GM18511 (cell line): Measurements from ENCODE around the gene SGSM2.
"Not testable (repeated sequence)": the region's sequence is repeated elsewhere in the genome, so short reads cannot be mapped to it uniquely, and the experiment has no call there.

ENCODE experiments used
- ATAC-seq: cut with Tn5 transposase; IDR thresholded peaks from one replicate; pipeline ENCODE4 v1.9.1; 2021; ENCODE audit warnings: mild to moderate bottlenecking, moderate library complexity; ENCODE audit not compliant: unreplicated experiment

SGSM2 gene

GRCh38 chr17:2336852-2337543, at the start of gene SGSM2:
SGSM2 (plus strand) TSS chr17:2337501; CDS start chr17:2337689, 188 bp downstream.
- peak; percentile 56 for ATAC-seq

GRCh38 chr17:2289878-2290478, 47.3 kb upstream of the SGSM2 start:
- no peak for ATAC-seq

- no peak for ATAC-seq
Observed at GRCh38 chr17:2292100-2292499, 45.2 kb upstream of the SGSM2 start.

- ATAC-seq, result no peak
Observed at GRCh38 chr17:2295575-2295974, 41.7 kb upstream of the SGSM2 start.

- no peak for ATAC-seq
Observed at GRCh38 chr17:2297023-2297422, 40.3 kb upstream of the SGSM2 start.

GRCh38 chr17:2299136-2299535, 38.2 kb upstream of the SGSM2 start:
- ATAC-seq, result no peak

GRCh38 chr17:2299756-2300155, 37.5 kb upstream of the SGSM2 start:
- ATAC-seq, result no peak

- ATAC-seq, result no peak
Observed at GRCh38 chr17:2302778-2303203, 34.5 kb upstream of the SGSM2 start.

GRCh38 chr17:2303204-2304188, 33.8 kb upstream of the SGSM2 start, which contains the start of the genes SMG6 and SRR:
SMG6 (minus strand) TSS chr17:2303785; CDS start chr17:2303720, 65 bp downstream.
SRR (plus strand) TSS chr17:2303950; CDS start chr17:2315561, 11,611 bp downstream.
- peak; percentile 83 for ATAC-seq

GRCh38 chr17:2304931-2305330, 32.4 kb upstream of the SGSM2 start:
- ATAC-seq, result no peak

- ATAC-seq, result no peak
Observed at GRCh38 chr17:2309338-2310154, 27.8 kb upstream of the SGSM2 start.

- ATAC-seq, result no peak
Observed at GRCh38 chr17:2312736-2313135, 24.6 kb upstream of the SGSM2 start.

GRCh38 chr17:2316916-2317205, 20.4 kb upstream of the SGSM2 start:
- ATAC-seq, result not testable (repeated sequence)

GRCh38 chr17:2317796-2318195, 19.5 kb upstream of the SGSM2 start:
- no peak for ATAC-seq

- no peak for ATAC-seq
Observed at GRCh38 chr17:2319051-2319450, 18.2 kb upstream of the SGSM2 start.

- no peak for ATAC-seq
Observed at GRCh38 chr17:2321399-2321798, 15.9 kb upstream of the SGSM2 start.

- ATAC-seq, result no peak
Observed at GRCh38 chr17:2323629-2324314, 13.5 kb upstream of the SGSM2 start.

- ATAC-seq, result no peak
Observed at GRCh38 chr17:2331303-2331702, 6.0 kb upstream of the SGSM2 start.

GRCh38 chr17:2335726-2336214, 1.5 kb upstream of the SGSM2 start:
- ATAC-seq, result no peak
